GM18951 (cell line): ENCODE measurements around the gene CITED2.

Experiments used
- POLR2A ChIP-seq: IDR thresholded peaks from 4 replicates; pipeline ENCODE4 v1.6.1; 2011; ENCODE audit warnings: mild to moderate bottlenecking; ENCODE audit not compliant: insufficient read length, insufficient read depth; ENCODE audit errors: extremely low read depth
- in situ Hi-C: fragments of 300-500 bp; cut with MboI; formaldehyde crosslinking; loops from one replicate; pipeline ENCODE4 v1.12.0; 2022; ENCODE audit warnings: low sequenced_read_pairs, mixed read lengths, inconsistent platforms; ENCODE audit not compliant: unreplicated experiment

Gene CITED2

GRCh38 chr6:139367810-139368351 is 6.6 kb downstream of the CITED2 start:
- in situ Hi-C loops, result loop anchor here (5.0 to 25.0 kb wide), 4 partner anchors 143 to 781 kb away; no protein-coding TSS in a partner anchor
- TF ChIP-seq POLR2A, result no peak

- in situ Hi-C loops, result loop anchor here (5.0 to 25.0 kb wide), 4 partner anchors 140 to 778 kb away; no protein-coding TSS in a partner anchor
- TF ChIP-seq POLR2A, result no peak
Measured at GRCh38 chr6:139364982-139365379, 9.5 kb downstream of the CITED2 start.

- in situ Hi-C loops, result loop anchor here (10.0 to 25.0 kb wide), 3 partner anchors 140 to 777 kb away; no protein-coding TSS in a partner anchor
- no peak for TF ChIP-seq POLR2A
Measured at GRCh38 chr6:139364302-139364981, 10.0 kb downstream of the CITED2 start.

- in situ Hi-C loops, result loop anchor here (10.0 to 25.0 kb wide), 3 partner anchors 139 to 776 kb away; no protein-coding TSS in a partner anchor
Measured at GRCh38 chr6:139363797-139364196, 10.7 kb downstream of the CITED2 start.

GRCh38 chr6:139363123-139363522 is 11.3 kb downstream of the CITED2 start:
- in situ Hi-C loops, result loop anchor here (10.0 to 25.0 kb wide), 3 partner anchors 138 to 776 kb away; no protein-coding TSS in a partner anchor

GRCh38 chr6:139361211-139361610 is 13.2 kb downstream of the CITED2 start:
- in situ Hi-C loops, result loop anchor here (10.0 to 25.0 kb wide), 3 partner anchors 136 to 774 kb away; no protein-coding TSS in a partner anchor
- no peak for TF ChIP-seq POLR2A

- TF ChIP-seq POLR2A, result no peak
- in situ Hi-C loops, result loop anchor here (25.0 kb wide), 1 partner anchor 770 kb away; no protein-coding TSS in a partner anchor
Measured at GRCh38 chr6:139356924-139357323, 17.5 kb downstream of the CITED2 start.

GRCh38 chr6:139355777-139356445 is 18.5 kb downstream of the CITED2 start:
- in situ Hi-C loops, result loop anchor here (25.0 kb wide), 1 partner anchor 769 kb away; no protein-coding TSS in a partner anchor

GRCh38 chr6:139355172-139355571 is 19.3 kb downstream of the CITED2 start:
- in situ Hi-C loops, result loop anchor here (25.0 kb wide), 1 partner anchor 768 kb away; no protein-coding TSS in a partner anchor
- TF ChIP-seq POLR2A, result no peak

More at GRCh38 chr6:139355777-139356445, 18.5 kb downstream of the CITED2 start:
- TF ChIP-seq POLR2A, result no peak

- TF ChIP-seq POLR2A, result no peak
- in situ Hi-C loops, result loop anchor here (25.0 kb wide), 1 partner anchor 767 kb away; no protein-coding TSS in a partner anchor
Measured at GRCh38 chr6:139354189-139354588, 20.3 kb downstream of the CITED2 start.

- in situ Hi-C loops, result loop anchor here (25.0 kb wide), 1 partner anchor 762 kb away; no protein-coding TSS in a partner anchor
- TF ChIP-seq POLR2A, result no peak
Measured at GRCh38 chr6:139349464-139350020, 24.9 kb downstream of the CITED2 start.

- TF ChIP-seq POLR2A, result no peak
- in situ Hi-C loops, result no loop called here
Measured at GRCh38 chr6:139346392-139346791, 28.1 kb downstream of the CITED2 start.
